ENCODE measurements around the gene CBX1.
"Not testable (repeated sequence)": the region's sequence is repeated elsewhere in the genome, so short reads cannot be mapped to it uniquely, and the experiment has no call there.

Gene CBX1

GRCh38 chr17:48122665-48123045, 21.4 kb upstream of the CBX1 start:
- DNase-seq: no peak

DNA sequence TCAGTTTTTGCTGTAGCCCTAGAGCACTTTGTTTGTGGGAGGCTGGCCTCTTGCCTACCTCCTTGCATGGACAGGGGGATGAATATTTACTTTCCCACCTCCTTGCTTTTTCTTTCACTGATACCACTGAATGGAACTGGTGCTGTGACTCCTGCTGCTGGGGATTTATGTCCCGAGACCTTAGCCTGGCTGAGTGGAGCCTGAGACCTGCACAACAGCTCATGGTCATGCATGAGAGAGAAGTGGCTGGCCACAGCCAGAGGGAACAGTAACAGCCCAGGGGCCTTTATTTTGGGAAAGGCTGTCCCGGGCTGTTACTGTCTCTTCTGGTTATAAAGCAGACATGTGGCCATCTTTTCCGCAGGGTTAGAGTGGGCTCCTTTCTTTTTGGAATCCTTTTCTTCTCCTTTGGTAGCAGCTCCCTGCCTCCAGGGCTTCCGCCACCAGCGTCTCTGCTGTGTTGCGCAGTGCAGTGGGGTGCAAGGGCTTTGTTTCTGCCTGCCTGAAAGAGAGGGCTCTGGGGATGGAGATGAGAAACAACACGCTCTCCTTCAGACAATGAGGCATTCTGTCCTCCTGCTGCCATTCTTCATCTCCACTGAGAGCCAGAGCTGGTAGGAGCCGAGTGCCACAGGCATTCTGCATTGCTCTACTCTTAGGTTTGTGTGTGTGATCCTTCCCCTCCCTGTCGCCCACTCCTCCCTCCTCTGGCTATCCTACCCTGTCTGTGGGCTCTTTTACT, 20.8 kb upstream of the CBX1 start:
- DNase-seq: no peak

- peak; percentile 47 to 49 for DNase-seq
Observed at GRCh38 chr17:48113201-48113676, 12.0 kb upstream of the CBX1 start.

- DNase-seq: no peak
Observed at GRCh38 chr17:48111937-48112241, 10.6 kb upstream of the CBX1 start.

- no peak for DNase-seq
Observed at GRCh38 chr17:48110761-48111160, 9.5 kb upstream of the CBX1 start.

- DNase-seq: peak; percentile 95
Observed at GRCh38 chr17:48107137-48108055, 6.1 kb upstream of the CBX1 start, which contains the start of gene SNX11. Gene SNX11 (plus strand): TSS chr17:48107766. CDS start chr17:48112044, 4,278 bp downstream.

GRCh38 chr17:48106802-48107136, 5.5 kb upstream of the CBX1 start:
- no peak for DNase-seq

DNA sequence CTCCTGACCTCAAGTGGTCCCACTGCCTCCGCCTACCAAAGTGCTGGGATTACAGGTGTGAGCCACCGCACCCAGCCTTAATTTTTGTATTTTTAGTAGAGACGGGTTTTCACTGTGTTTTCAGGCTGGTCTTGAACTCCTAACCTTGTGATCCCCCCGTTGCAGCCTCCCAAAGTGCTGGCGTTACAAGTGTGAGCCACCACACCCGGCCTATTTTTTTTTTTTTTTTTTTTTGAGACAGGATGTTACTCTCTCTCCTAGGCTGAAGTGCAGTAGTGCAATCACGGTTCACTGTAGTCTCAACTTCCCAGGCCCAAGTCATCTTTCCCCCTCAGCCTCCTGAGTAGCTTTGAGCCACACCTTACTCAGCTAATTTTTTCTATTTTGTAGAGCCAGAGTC, 3.2 kb upstream of the CBX1 start:
- DNase-seq: no peak

GRCh38 chr17:48102798-48103715, 1.8 kb upstream of the CBX1 start:
- peak; percentile 45 to 52 for DNase-seq

DNA sequence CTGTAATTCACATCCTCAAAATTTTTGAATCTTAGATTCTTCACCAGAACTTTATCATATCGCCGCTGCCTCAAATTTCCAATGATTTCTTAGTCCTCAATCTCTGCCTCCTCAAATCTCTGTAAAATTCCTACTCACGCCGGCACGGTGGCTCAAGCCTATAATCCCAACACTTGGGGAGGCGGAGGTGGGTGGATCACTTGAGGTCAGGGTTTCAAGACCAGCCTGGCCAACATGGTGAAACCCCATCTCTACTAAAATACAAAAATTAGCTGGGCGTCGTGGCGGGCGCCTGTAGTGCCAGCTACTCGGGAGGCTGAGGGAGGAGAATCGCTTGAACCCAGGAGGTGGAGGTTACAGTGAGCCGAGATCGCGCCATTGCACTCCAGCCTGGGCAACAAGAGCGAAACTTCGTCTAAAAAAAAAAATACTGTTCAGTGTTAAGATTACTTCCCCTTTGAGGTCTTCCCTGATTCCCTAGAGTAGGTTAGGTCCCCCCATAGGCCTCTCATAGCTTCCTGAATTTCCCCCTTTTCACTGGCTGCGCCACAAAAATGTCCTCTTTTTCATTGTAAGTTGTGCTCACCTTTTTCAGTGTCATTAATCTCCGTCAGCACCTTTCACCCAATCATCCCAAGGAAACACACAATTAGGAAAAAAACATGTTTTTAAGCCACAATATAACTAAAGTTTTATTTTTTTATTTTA, 919 bp upstream of the CBX1 start:
- no peak for DNase-seq

GRCh38 chr17:48100591-48101011, 677 bp downstream of the CBX1 start:
- no peak for DNase-seq

- DNase-seq: no peak
Observed at GRCh38 chr17:48100160-48100559, 1.1 kb downstream of the CBX1 start.

DNA sequence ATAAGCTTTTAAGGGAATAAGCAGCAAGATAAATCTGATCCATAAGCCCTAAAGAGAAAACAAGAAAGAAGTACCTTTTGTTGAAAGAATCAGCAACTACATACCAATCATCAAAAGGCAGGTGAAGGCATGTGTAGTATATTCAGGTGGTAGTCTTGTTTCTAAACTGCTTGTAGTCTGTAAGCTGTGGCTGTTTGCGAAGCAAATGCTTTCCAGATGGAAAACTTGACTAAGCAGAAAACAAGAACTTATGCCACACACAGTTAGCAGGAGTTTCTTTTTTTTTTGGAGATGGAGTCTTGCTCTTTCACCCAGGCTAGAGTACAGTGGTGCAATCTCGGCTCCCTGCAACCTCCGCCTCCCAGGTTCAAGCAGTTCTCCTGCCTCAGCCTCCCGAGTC, 5.7 kb downstream of the CBX1 start:
- no peak for DNase-seq

GRCh38 chr17:48093341-48094045, 7.8 kb downstream of the CBX1 start:
- no peak for DNase-seq

- no peak for DNase-seq
Observed at GRCh38 chr17:48084932-48085331, 16.3 kb downstream of the CBX1 start.

DNA sequence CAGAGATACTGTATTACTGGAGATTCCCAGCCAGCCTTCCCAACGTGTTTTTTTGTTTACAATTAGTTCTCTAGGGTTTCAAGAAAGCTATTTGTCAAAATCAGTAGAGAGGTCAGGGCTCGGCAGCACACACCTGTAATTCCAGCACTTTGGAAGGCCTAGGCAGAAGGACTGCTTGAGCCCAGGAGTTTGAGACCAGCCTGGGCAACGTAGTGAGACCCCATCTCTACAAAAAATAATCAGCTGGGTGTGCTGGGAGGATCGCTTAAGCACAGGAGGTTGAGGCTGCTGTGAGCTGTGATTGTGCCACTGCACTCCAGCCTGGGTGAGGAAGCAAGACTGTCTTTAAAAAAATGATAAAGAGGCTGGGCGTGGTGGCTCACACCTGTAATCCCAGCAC, 19.4 kb downstream of the CBX1 start:
- DNase-seq: no peak

DNA sequence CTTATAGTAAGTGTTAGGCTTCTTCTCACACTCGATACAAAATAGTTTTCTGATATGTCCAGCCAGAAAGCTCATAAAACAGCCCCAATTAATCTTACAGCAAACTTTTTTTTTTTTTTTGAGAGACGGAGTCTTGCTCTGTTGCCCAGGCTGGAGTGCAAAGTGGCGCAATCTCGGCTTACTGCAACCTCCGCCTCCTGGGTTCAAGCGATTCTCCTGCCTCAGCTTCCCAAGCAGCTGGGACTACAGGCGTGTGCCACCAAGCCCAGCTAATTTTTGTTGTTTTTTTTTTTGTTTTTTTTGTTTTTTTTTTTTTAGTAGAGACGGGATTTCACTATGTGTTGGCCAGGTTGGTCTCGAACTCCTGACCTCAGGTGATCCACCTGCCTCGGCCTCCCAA, 24.1 kb downstream of the CBX1 start:
- not testable (repeated sequence) for DNase-seq

DNA sequence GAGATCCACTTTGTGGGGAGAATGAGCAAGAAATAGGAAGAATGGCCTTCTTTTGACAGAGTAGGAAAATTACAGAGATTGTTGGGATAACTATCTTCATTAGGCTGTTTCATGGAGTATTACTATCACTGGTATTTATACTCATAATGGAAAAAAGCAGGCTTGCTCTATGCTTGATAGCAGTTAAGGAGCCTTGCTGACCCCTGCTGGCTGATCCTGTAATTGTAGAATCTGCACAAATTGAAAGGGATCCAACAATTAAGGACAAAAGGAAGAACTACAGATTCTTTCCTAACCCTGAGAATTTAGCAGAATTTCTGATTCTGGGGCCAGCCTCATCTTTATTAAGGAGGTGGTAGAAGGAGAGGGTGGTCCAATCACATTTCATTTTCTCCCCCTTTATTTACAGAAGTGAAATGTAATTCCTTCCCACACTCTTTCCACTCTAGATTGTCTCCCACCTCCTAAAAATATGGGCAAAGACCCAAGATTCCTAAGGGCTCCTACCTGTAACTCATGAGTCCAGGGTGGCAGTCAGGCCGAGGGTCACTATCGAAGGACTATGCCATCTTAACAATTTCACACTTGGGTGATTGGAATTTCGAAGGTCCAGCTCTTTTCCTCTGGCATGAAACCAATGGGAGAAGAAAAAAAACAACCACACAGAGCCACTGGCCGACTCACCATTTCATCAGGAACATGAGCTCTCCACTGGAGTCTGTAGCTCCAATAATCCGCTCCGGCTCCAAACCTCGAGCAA, 26.8 kb downstream of the CBX1 start:
- peak; percentile 79 for DNase-seq

GRCh38 chr17:48073566-48074094, 27.6 kb downstream of the CBX1 start:
- not testable (repeated sequence) for DNase-seq

GRCh38 chr17:48072811-48073210, 28.5 kb downstream of the CBX1 start:
- not testable (repeated sequence) for DNase-seq

DNA sequence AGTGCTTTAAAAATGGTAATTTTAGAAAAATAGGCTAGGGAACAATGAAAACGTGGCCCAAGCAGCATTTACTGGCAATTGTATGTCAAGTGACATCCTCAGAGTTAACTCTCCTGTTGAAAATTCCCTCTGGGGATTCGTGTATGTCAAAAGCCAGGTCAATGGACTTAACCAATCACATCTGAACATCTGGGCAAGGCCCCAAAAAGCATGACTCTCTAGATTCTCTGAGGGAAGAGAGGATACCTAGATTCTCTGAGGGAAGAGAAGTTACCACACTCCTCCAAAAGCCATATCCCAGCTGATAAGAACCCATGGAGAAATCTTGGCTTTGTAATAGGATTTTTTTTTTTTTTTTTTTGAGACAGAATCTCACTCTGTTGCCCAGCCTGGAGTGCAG, 29.6 kb downstream of the CBX1 start:
- no peak for DNase-seq

Measured in activated T-cell treated with anti-CD3 and anti-CD28 coated beads, Interleukin-2, amount 50 U/mL, for 48 hours (primary cell).